GM12891 (cell line): ENCODE results near the gene CYLD.

Experiments
- POLR2A ChIP-seq: IDR thresholded peaks from 2 replicates; pipeline ENCODE4 v1.6.1; 2011; ENCODE audit warnings: low read depth, low read length, control low read depth
- POLR2AphosphoS5 ChIP-seq: IDR thresholded peaks from 2 replicates; pipeline ENCODE4 v1.6.1; 2011; ENCODE audit warnings: low read depth, low read length, control low read depth
- POU2F2 ChIP-seq: IDR thresholded peaks from 2 replicates; pipeline ENCODE4 v1.6.1; 2011; ENCODE audit warnings: low read depth, mild to moderate bottlenecking, control low read depth, low read length, moderate library complexity
- SPI1 ChIP-seq: IDR thresholded peaks from 2 replicates; pipeline ENCODE4 v1.6.1; 2011; ENCODE audit warnings: low read depth, low read length, control low read depth
- TAF1 ChIP-seq: IDR thresholded peaks from 2 replicates; pipeline ENCODE4 v1.6.1; 2011; ENCODE audit warnings: low read depth, low read length, control low read depth

DNA sequence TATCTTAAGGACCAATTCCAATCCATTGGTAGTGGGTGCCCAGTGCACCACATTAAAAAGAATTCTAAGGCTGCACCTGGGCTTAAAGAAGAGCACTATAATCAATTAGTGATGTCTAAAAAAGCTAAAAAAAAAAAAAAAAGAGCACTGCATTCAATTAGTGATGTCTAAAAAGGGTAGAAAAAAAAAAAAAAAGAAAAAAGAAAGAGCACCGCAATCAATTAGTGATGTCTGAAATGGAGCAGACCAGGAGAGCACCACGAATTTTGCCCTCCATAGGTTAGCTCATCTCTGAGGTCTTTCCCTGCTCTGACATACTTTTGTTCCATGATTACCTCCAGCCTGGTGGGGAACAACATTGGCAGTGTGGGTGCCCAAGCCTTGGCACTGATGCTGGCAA, 18.9 kb upstream of the CYLD start:
- TF ChIP-seq POLR2AphosphoS5 (no peak), POLR2A (no peak), TAF1 (no peak), POU2F2 (no peak), SPI1 (no peak)
